IMR-90 (cell line): ENCODE data around the gene KRTAP3-2.

ENCODE experiments used
- BHLHE40 ChIP-seq: fragments of 150-350 bp; IDR thresholded peaks from 2 replicates; pipeline ENCODE4 v1.6.1; 2016; ENCODE audit warnings: mild to moderate bottlenecking, low read depth, low read length
- CEBPB ChIP-seq: IDR thresholded peaks from 2 replicates; pipeline ENCODE4 v1.6.1; 2012; ENCODE audit warnings: low read depth, low read length, improper control_type of control experiment
- MAFK ChIP-seq: IDR thresholded peaks from 2 replicates; pipeline ENCODE4 v1.6.1; 2012; ENCODE audit warnings: low read depth, low read length, improper control_type of control experiment
- MXI1 ChIP-seq: IDR thresholded peaks from 2 replicates; pipeline ENCODE4 v1.6.1; 2012; ENCODE audit warnings: low read depth, mild to moderate bottlenecking, low read length, moderate library complexity, borderline replicate concordance
- NFE2L2 ChIP-seq: fragments of 150-350 bp; IDR thresholded peaks from 2 replicates; pipeline ENCODE4 v1.6.1; 2016; ENCODE audit warnings: low read depth, mild to moderate bottlenecking, low read length
- POLR2A ChIP-seq: IDR thresholded peaks from 2 replicates; pipeline ENCODE4 v1.6.1; 2012; ENCODE audit warnings: mild to moderate bottlenecking, low read depth, low read length
- RAD21 ChIP-seq: IDR thresholded peaks from 2 replicates; pipeline ENCODE4 v1.6.1; 2012; ENCODE audit warnings: low read length, improper control_type of control experiment
- TF ChIP-seq, protein P1 (sequence below): fragments of 150-350 bp; IDR thresholded peaks from 2 replicates; pipeline ENCODE4 v1.6.1; 2017; ENCODE audit warnings: mild to moderate bottlenecking, antibody characterized with exemption, low read length, low read depth
- TF ChIP-seq, protein P2 (sequence below): conservative IDR thresholded peaks from 2 replicates; pipeline ENCODE4 v1.5.1; 2012; ENCODE audit warnings: mild to moderate bottlenecking, low read depth, low read length, improper control_type of control experiment

GRCh38 chr17:40952154-40952553 lies 47.6 kb downstream of the KRTAP3-2 start:
- TF ChIP-seq, protein P1, sequence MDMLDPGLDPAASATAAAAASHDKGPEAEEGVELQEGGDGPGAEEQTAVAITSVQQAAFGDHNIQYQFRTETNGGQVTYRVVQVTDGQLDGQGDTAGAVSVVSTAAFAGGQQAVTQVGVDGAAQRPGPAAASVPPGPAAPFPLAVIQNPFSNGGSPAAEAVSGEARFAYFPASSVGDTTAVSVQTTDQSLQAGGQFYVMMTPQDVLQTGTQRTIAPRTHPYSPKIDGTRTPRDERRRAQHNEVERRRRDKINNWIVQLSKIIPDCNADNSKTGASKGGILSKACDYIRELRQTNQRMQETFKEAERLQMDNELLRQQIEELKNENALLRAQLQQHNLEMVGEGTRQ, result no peak
- TF ChIP-seq, protein P2, sequence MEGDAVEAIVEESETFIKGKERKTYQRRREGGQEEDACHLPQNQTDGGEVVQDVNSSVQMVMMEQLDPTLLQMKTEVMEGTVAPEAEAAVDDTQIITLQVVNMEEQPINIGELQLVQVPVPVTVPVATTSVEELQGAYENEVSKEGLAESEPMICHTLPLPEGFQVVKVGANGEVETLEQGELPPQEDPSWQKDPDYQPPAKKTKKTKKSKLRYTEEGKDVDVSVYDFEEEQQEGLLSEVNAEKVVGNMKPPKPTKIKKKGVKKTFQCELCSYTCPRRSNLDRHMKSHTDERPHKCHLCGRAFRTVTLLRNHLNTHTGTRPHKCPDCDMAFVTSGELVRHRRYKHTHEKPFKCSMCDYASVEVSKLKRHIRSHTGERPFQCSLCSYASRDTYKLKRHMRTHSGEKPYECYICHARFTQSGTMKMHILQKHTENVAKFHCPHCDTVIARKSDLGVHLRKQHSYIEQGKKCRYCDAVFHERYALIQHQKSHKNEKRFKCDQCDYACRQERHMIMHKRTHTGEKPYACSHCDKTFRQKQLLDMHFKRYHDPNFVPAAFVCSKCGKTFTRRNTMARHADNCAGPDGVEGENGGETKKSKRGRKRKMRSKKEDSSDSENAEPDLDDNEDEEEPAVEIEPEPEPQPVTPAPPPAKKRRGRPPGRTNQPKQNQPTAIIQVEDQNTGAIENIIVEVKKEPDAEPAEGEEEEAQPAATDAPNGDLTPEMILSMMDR, result no peak
- TF ChIP-seq BHLHE40 (no peak), NFE2L2 (no peak), MXI1 (no peak), CEBPB (no peak), MAFK (no peak), RAD21 (no peak), POLR2A (no peak)
